Osteoblast (primary cell): ENCODE results near the gene LRP2BP. TPM values are rescaled to one million over a fixed set of nuclear protein-coding genes. Genes with fewer than 3 reads are reported as not detected.

Source experiments
- DNase-seq: peaks from one replicate; pipeline ENCODE4 v3.0.0; 2011; ENCODE audit warnings: low spot score, mixed read lengths; ENCODE audit not compliant: insufficient read length; ENCODE audit errors: missing footprints
- H2AFZ ChIP-seq: 2 replicates; pipeline ENCODE4 v1.6.0; 2011; ENCODE audit warnings: mild to moderate bottlenecking, low read length
- H3K27ac ChIP-seq: 2 replicates; pipeline ENCODE4 v1.5.1; 2011; ENCODE audit warnings: mild to moderate bottlenecking, low read depth, low read length, moderate library complexity
- H3K27me3 ChIP-seq: 2 replicates; pipeline ENCODE4 v1.6.0; 2012; ENCODE audit warnings: mild to moderate bottlenecking, control low read depth, inconsistent platforms, low read length, moderate library complexity; ENCODE audit not compliant: insufficient read depth
- H3K36me3 ChIP-seq: 2 replicates; pipeline ENCODE4 v1.5.1; 2011; ENCODE audit warnings: mild to moderate bottlenecking, low read length, control low read depth, moderate library complexity; ENCODE audit not compliant: insufficient read depth
- H3K4me1 ChIP-seq: 2 replicates; pipeline ENCODE4 v1.5.1; 2011; ENCODE audit warnings: mild to moderate bottlenecking, low read length, control low read depth, moderate library complexity; ENCODE audit not compliant: insufficient read depth
- H3K4me2 ChIP-seq: 2 replicates; pipeline ENCODE4 v1.6.0; 2011; ENCODE audit warnings: mild to moderate bottlenecking, low read length; ENCODE audit not compliant: insufficient read depth
- H3K4me3 ChIP-seq: fragments of 200-600 bp; sonication (generic); 3 replicates; pipeline ENCODE4 v1.5.1; 2012; ENCODE audit warnings: mild to moderate bottlenecking, low read length, inconsistent platforms; ENCODE audit not compliant: insufficient read depth
- H3K79me2 ChIP-seq: 2 replicates; pipeline ENCODE4 v1.6.0; 2012; ENCODE audit warnings: mild to moderate bottlenecking, low read length, control low read depth, inconsistent platforms; ENCODE audit not compliant: insufficient read depth
- H3K9me3 ChIP-seq: 2 replicates; pipeline ENCODE4 v1.5.1; 2011; ENCODE audit warnings: low read depth, low read length, control low read depth
- H4K20me1 ChIP-seq: 2 replicates; pipeline ENCODE4 v1.6.0; 2012; ENCODE audit warnings: mild to moderate bottlenecking, low read length, control low read depth; ENCODE audit not compliant: insufficient read depth
- total RNA-seq: library from RNA; depleted of rRNA; stranded (reverse); fragments of >200 nt; gene quantifications from 2 replicates; pipeline ENCODE4 v1.2.3, GENCODE V29; 2012
- TF ChIP-seq, protein P1 (sequence below): IDR thresholded peaks from 2 replicates; pipeline ENCODE4 v1.5.1; 2011; ENCODE audit warnings: mild to moderate bottlenecking, low read depth, low read length, moderate library complexity; ENCODE audit errors: extremely low read depth

The LRP2BP gene
- total RNA-seq, 1 donor: 1.4 TPM

DNA sequence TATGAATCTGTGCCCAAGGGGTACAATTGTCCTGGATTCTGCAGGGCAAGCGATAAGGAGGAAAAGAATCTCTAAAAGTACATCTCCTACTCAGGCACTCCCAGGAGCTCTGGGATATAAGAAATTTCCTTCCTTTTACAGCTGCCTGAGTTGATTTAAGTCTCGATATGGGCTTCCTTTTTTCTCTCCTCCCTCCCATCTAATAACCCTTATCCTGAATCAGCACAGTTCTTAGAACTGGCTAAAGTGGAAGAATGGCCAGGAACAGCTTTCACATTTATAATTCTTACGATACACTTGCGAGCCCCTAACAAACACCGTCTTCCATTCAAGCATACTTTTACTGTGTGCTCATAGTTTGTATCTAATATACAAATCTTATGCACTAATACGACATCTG lies 21.2 kb downstream of the LRP2BP start:
- Histone ChIP-seq H3K27ac (no peak overlapping the region), H3K27me3 (no peaks in the 10 kb centered on the region), H3K36me3 (peaks cover 57% of the 10 kb centered on the region), H2AFZ (no peak overlapping the region), H3K79me2 (no peaks in the 10 kb centered on the region), H3K9me3 (no peaks in the 10 kb centered on the region), H3K4me3 (no peak overlapping the region), H3K4me1 (no peaks in the 10 kb centered on the region), H4K20me1 (no peaks in the 10 kb centered on the region), H3K4me2 (no peak overlapping the region)
- TF ChIP-seq, protein P1, sequence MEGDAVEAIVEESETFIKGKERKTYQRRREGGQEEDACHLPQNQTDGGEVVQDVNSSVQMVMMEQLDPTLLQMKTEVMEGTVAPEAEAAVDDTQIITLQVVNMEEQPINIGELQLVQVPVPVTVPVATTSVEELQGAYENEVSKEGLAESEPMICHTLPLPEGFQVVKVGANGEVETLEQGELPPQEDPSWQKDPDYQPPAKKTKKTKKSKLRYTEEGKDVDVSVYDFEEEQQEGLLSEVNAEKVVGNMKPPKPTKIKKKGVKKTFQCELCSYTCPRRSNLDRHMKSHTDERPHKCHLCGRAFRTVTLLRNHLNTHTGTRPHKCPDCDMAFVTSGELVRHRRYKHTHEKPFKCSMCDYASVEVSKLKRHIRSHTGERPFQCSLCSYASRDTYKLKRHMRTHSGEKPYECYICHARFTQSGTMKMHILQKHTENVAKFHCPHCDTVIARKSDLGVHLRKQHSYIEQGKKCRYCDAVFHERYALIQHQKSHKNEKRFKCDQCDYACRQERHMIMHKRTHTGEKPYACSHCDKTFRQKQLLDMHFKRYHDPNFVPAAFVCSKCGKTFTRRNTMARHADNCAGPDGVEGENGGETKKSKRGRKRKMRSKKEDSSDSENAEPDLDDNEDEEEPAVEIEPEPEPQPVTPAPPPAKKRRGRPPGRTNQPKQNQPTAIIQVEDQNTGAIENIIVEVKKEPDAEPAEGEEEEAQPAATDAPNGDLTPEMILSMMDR: no peak
- DNase-seq: no peak

- no peaks in the 10 kb centered on the region for H4K20me1 ChIP-seq
- H3K4me3 ChIP-seq: no peak overlapping the region
- no peak overlapping the region for H3K4me2 ChIP-seq
- H2AFZ ChIP-seq: no peak overlapping the region
- peaks cover 57% of the 10 kb centered on the region for H3K36me3 ChIP-seq
- H3K9me3 ChIP-seq: no peaks in the 10 kb centered on the region
- H3K27me3 ChIP-seq: no peaks in the 10 kb centered on the region
- TF ChIP-seq, protein P1: no peak
- DNase-seq: no peak
- no peaks in the 10 kb centered on the region for H3K4me1 ChIP-seq
- H3K79me2 ChIP-seq: no peaks in the 10 kb centered on the region
- no peak overlapping the region for H3K27ac ChIP-seq
Measured at GRCh38 chr4:185374027-185374426, 21.7 kb downstream of the LRP2BP start.

- TF ChIP-seq, protein P1: no peak
- H3K27me3 ChIP-seq: no peaks in the 10 kb centered on the region
- H2AFZ ChIP-seq: no peak overlapping the region
- H3K4me2 ChIP-seq: no peak overlapping the region
- no peaks in the 10 kb centered on the region for H3K4me1 ChIP-seq
- H3K9me3 ChIP-seq: no peaks in the 10 kb centered on the region
- no peak overlapping the region for H3K4me3 ChIP-seq
- no peaks in the 10 kb centered on the region for H3K79me2 ChIP-seq
- DNase-seq: no peak
- peaks cover 40% of the 10 kb centered on the region for H3K36me3 ChIP-seq
- H3K27ac ChIP-seq: no peak overlapping the region
- H4K20me1 ChIP-seq: no peaks in the 10 kb centered on the region
Measured at GRCh38 chr4:185371702-185372101, 24.0 kb downstream of the LRP2BP start.

DNA sequence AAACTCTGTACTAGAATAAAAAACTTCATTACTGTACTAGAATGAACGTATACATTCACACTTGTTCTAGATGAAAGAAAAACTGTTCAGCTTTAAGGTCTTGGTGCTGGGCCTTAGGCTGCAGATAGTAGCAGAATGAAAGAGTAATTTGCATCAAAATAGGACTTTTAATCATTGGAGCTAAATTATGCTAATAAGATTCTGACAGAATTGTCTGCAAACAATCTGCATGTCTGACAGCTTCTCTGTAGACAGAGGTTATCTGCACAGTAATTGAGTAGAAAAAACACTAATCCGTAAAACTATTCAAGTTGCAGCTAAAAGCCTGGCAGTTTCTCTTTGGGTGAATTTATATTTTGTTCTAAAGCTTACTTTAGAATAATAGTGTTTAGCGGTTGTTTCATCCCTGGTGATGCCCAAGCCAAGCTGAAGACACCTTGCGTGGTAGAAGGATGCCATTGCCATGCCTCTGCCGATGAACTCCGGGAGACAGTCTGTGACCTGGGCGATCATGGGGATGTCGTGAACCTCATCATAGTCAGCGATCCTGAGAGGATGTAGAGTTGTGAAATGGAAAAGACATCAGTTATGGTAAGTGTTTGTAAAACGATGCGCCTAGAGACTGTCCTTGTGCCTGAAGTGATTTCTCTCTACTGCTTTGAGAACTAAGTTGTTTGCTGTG lies 25.3 kb downstream of the LRP2BP start:
- TF ChIP-seq, protein P1: no peak
- no peaks in the 10 kb centered on the region for H4K20me1 ChIP-seq
- H3K4me2 ChIP-seq: no peak overlapping the region
- H3K4me1 ChIP-seq: no peaks in the 10 kb centered on the region
- DNase-seq: no peak
- H3K27me3 ChIP-seq: no peaks in the 10 kb centered on the region
- H3K79me2 ChIP-seq: no peaks in the 10 kb centered on the region
- H3K4me3 ChIP-seq: no peak overlapping the region
- H3K9me3 ChIP-seq: no peaks in the 10 kb centered on the region
- H3K36me3 ChIP-seq: peaks cover 34% of the 10 kb centered on the region
- H2AFZ ChIP-seq: no peak overlapping the region
- H3K27ac ChIP-seq: no peak overlapping the region
